Keratinocyte (primary cell): ENCODE measurements around the gene TMEM151B. TPM values are rescaled to one million over a fixed set of nuclear protein-coding genes. Genes with fewer than 3 reads are reported as not detected.
A peak's percentile ranks its signal among the peaks of the same experiment; 100 is the strongest.

Source experiments
- DNase-seq: peaks from one replicate; pipeline ENCODE4 v3.0.0-alpha.2; 2011; ENCODE audit warnings: low read depth, missing footprints, low spot score
- FAIRE-seq: peaks from 2 replicates; lab custom pipeline; 2011; peaks lifted over from hg19 to GRCh38; lab: Jason Lieb, UNC
- H2AFZ ChIP-seq: 2 replicates; pipeline ENCODE4 v1.6.0; 2012; ENCODE audit warnings: low read length, control low read depth, inconsistent platforms; ENCODE audit not compliant: control insufficient read depth
- H3K27ac ChIP-seq: 2 replicates; pipeline ENCODE4 v1.5.1; 2011; ENCODE audit warnings: low read length; ENCODE audit not compliant: control insufficient read depth, insufficient read depth
- H3K27me3 ChIP-seq: 3 replicates; pipeline ENCODE4 v1.6.0; 2011; ENCODE audit warnings: low read length; ENCODE audit not compliant: control insufficient read depth, insufficient read depth; ENCODE audit errors: extremely low read depth
- H3K36me3 ChIP-seq, 2 experiments: 2 replicates in 1 of 2; 3 replicates in 1 of 2; pipeline ENCODE4 v1.5.1; 2011; ENCODE audit warnings: low read length in 2 of 2, mild to moderate bottlenecking in 1 of 2; ENCODE audit not compliant: control insufficient read depth in 2 of 2, insufficient read depth in 2 of 2; ENCODE audit errors: extremely low read depth in 1 of 2
- H3K4me1 ChIP-seq: 3 replicates; pipeline ENCODE4 v1.5.1; 2011; ENCODE audit warnings: low read length; ENCODE audit not compliant: control insufficient read depth, insufficient read depth; ENCODE audit errors: extremely low read depth
- H3K4me2 ChIP-seq: 3 replicates; pipeline ENCODE4 v1.6.0; 2011; ENCODE audit warnings: low read depth, low read length; ENCODE audit not compliant: control insufficient read depth, insufficient read depth; ENCODE audit errors: extremely low read depth
- H3K4me3 ChIP-seq, 3 experiments: fragments of 200-600 bp in 1 of 3; sonication (generic) in 1 of 3; 2 replicates in 2 of 3; 3 replicates in 1 of 3; pipeline ENCODE4 v1.5.1; 2011 to 2016; ENCODE audit warnings: low read length in 3 of 3, mild to moderate bottlenecking in 3 of 3, control low read depth in 2 of 3, inconsistent platforms in 1 of 3, low read depth in 1 of 3, mixed read lengths in 1 of 3, mixed run types in 1 of 3, moderate library complexity in 1 of 3; ENCODE audit not compliant: control insufficient read depth in 2 of 3, insufficient read depth in 2 of 3; ENCODE audit errors: extremely low read depth in 1 of 3
- H3K79me2 ChIP-seq: 2 replicates; pipeline ENCODE4 v1.6.0; 2012; ENCODE audit warnings: low read length; ENCODE audit not compliant: control insufficient read depth, insufficient read depth
- H3K9ac ChIP-seq: 3 replicates; pipeline ENCODE4 v1.6.0; 2011; ENCODE audit warnings: low read length; ENCODE audit not compliant: control insufficient read depth, insufficient read depth; ENCODE audit errors: extremely low read depth
- H3K9me1 ChIP-seq: 3 replicates; pipeline ENCODE4 v1.6.0; 2011; ENCODE audit warnings: low read length; ENCODE audit not compliant: control insufficient read depth, insufficient read depth; ENCODE audit errors: extremely low read depth
- H3K9me3 ChIP-seq: 2 replicates; pipeline ENCODE4 v1.5.1; 2012; ENCODE audit warnings: low read depth, low read length; ENCODE audit not compliant: control insufficient read depth
- H4K20me1 ChIP-seq: 3 replicates; pipeline ENCODE4 v1.6.0; 2011; ENCODE audit warnings: low read length; ENCODE audit not compliant: control insufficient read depth, insufficient read depth; ENCODE audit errors: extremely low read depth
- EZH2 ChIP-seq: IDR thresholded peaks from one replicate; pipeline ENCODE4 v1.6.1; 2012; ENCODE audit warnings: inconsistent platforms, mild to moderate bottlenecking, low read length, moderate library complexity
- dilution Hi-C: fragments of 300-500 bp; cut with MboI; formaldehyde crosslinking; loops from one replicate; pipeline ENCODE4 v1.7.0; 2020; ENCODE audit warnings: low sequenced_read_pairs; ENCODE audit not compliant: extremely low pct_ligation_motif_present
- polyA plus RNA-seq, 5 experiments: library from polyadenylated mRNA; depleted of rRNA in 3 of 5; stranded (reverse) in 3 of 5; stranded (forward) in 1 of 5; unstranded in 1 of 5; fragments of >200 nt; gene quantifications; 1 replicate in 1 of 5; 2 replicates in 3 of 5; 3 replicates in 1 of 5; pipeline versions ENCODE4 v1.2.1 to v1.2.3, GENCODE V29; 2011 to 2012; ENCODE audit warnings: missing spikeins in 2 of 5, low read depth in 1 of 5, low replicate concordance in 1 of 5
- TF ChIP-seq, protein P1 (sequence below), 3 experiments: IDR thresholded peaks in 1 of 3; conservative IDR thresholded peaks in 1 of 3; optimal IDR thresholded peaks in 1 of 3; 2 replicates in 2 of 3; 3 replicates in 1 of 3; pipeline versions ENCODE3 to v1.5.1; 2011; ENCODE audit warnings: low read length in 3 of 3, mild to moderate bottlenecking in 3 of 3, moderate library complexity in 2 of 3, control low read depth in 1 of 3, inconsistent platforms in 1 of 3; ENCODE audit not compliant: insufficient read depth in 2 of 3; ENCODE audit errors: extremely low read depth in 1 of 3

TMEM151B gene
- polyA plus RNA-seq, 1 donor (not counting 4 experiments of a cell fraction or from before 2014, with no cell fraction given): not detected

GRCh38 chr6:44267252-44267651 lies 3.0 kb upstream of the TMEM151B start:
- dilution Hi-C loops: no loop called here
- no peaks in the 10 kb centered on the region for H3K9me1 ChIP-seq
- H3K27me3 ChIP-seq: peaks cover 30% of the 10 kb centered on the region
- peaks cover 0 to 5% of the 10 kb centered on the region in 2 experiments for H3K36me3 ChIP-seq
- peaks cover 32% of the 10 kb centered on the region for H3K4me1 ChIP-seq
- no peak overlapping the region for H3K27ac ChIP-seq
- H3K4me2 ChIP-seq: no peak overlapping the region
- H2AFZ ChIP-seq: no peak overlapping the region
- peaks cover 23% of the 10 kb centered on the region for H3K79me2 ChIP-seq
- no peak overlapping the region for H3K9ac ChIP-seq
- H4K20me1 ChIP-seq: peaks cover 3% of the 10 kb centered on the region
- no peaks in the 10 kb centered on the region for H3K9me3 ChIP-seq
- no peak for DNase-seq
- H3K4me3 ChIP-seq: no peak overlapping the region
- no peak for FAIRE-seq
- no peak for TF ChIP-seq EZH2
- TF ChIP-seq, protein P1, sequence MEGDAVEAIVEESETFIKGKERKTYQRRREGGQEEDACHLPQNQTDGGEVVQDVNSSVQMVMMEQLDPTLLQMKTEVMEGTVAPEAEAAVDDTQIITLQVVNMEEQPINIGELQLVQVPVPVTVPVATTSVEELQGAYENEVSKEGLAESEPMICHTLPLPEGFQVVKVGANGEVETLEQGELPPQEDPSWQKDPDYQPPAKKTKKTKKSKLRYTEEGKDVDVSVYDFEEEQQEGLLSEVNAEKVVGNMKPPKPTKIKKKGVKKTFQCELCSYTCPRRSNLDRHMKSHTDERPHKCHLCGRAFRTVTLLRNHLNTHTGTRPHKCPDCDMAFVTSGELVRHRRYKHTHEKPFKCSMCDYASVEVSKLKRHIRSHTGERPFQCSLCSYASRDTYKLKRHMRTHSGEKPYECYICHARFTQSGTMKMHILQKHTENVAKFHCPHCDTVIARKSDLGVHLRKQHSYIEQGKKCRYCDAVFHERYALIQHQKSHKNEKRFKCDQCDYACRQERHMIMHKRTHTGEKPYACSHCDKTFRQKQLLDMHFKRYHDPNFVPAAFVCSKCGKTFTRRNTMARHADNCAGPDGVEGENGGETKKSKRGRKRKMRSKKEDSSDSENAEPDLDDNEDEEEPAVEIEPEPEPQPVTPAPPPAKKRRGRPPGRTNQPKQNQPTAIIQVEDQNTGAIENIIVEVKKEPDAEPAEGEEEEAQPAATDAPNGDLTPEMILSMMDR (optimal IDR thresholded peaks at IDR 0.05 in 1 of 3, IDR thresholded peaks at IDR 0.05 in 1 of 3, conservative IDR thresholded peaks at IDR 0.05 in 1 of 3; ENCODE audit: extremely low read depth in 1 of 3, insufficient read depth in 2 of 3, low read length in 3 of 3): no peak

DNA sequence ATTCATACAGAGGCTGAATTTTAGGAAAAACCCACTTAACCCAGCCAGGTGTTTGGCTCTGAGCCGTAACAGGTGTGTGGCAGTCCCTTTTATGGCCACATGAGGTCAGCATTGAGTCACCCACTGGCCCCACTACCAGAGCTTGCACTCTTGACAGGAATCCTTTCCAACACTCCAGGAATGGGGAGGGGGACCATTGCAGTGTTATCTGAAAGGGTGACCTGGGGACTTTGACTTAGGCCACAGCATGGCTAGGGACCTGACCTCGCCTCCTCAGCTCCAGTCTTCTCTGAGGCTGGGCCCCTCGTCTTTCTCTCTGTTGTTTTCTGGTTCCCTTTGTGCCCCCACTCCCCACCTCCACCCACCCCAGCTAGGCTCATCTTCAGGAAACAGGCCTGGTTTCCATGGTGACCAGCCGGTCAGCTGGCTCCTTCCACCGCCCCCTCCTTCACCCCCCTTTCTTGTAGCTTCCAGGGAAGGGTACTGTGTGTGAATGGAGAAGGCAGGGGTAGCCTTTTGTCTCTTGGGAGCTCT lies 2.1 kb upstream of the TMEM151B start:
- peaks cover 39% of the 10 kb centered on the region for H3K27me3 ChIP-seq
- H3K9ac ChIP-seq: no peak overlapping the region
- peaks cover 3% of the 10 kb centered on the region for H4K20me1 ChIP-seq
- no peaks in the 10 kb centered on the region for H3K9me3 ChIP-seq
- no peak overlapping the region for H3K27ac ChIP-seq
- no peaks in the 10 kb centered on the region for H3K36me3 ChIP-seq
- peaks cover 23% of the 10 kb centered on the region for H3K4me1 ChIP-seq
- DNase-seq (no peak), FAIRE-seq (peak; percentile 49)
- dilution Hi-C loops: no loop called here
- peaks cover 17% of the 10 kb centered on the region for H3K79me2 ChIP-seq
- no peak overlapping the region for H2AFZ ChIP-seq
- TF ChIP-seq EZH2: no peak
- TF ChIP-seq, protein P1 (optimal IDR thresholded peaks at IDR 0.05 in 1 of 3, IDR thresholded peaks at IDR 0.05 in 1 of 3, conservative IDR thresholded peaks at IDR 0.05 in 1 of 3; ENCODE audit: extremely low read depth in 1 of 3, insufficient read depth in 2 of 3, low read length in 3 of 3): peak; percentile 94 to 98 (median 94)
- no peaks in the 10 kb centered on the region for H3K9me1 ChIP-seq
- H3K4me3 ChIP-seq: no peak overlapping the region
- H3K4me2 ChIP-seq: no peak overlapping the region
